Uterus (tissue), 4 donors: ENCODE measurements around the gene CAPRIN1. TPM values are rescaled to one million over a fixed set of nuclear protein-coding genes. Genes with fewer than 3 reads are reported as not detected.

Source experiments
- DNase-seq, 2 donors: peaks; one replicate each; pipeline ENCODE4 v3.0.0-alpha.2; 2019 to 2020
- H3K27ac ChIP-seq, 2 donors: fragments of 200-600 bp; sonication (generic); 1 replicate in 1 of 2; 2 replicates in 1 of 2; pipeline ENCODE4 v1.5.1; 2016 to 2018
- H3K27me3 ChIP-seq, 2 donors: fragments of 200-600 bp; sonication (generic); one replicate each; pipeline ENCODE4 v1.5.1; 2018 to 2019; ENCODE audit warnings: control low read depth in 1 of 2
- H3K36me3 ChIP-seq, 2 donors: fragments of 200-600 bp; sonication (generic); one replicate each; pipeline ENCODE4 v1.5.1; 2019; ENCODE audit warnings: control low read depth in 1 of 2
- H3K4me1 ChIP-seq, 2 donors: fragments of 200-600 bp; sonication (generic); one replicate each; pipeline ENCODE4 v1.5.1; 2018 to 2019; ENCODE audit warnings: control low read depth in 1 of 2
- H3K4me3 ChIP-seq, 2 donors: fragments of 200-600 bp; sonication (generic); 1 replicate in 1 of 2; 2 replicates in 1 of 2; pipeline ENCODE4 v1.5.1; 2018 to 2019; ENCODE audit warnings: mild to moderate bottlenecking in 1 of 2
- H3K9me3 ChIP-seq, 2 donors: fragments of 200-600 bp; sonication (generic); one replicate each; pipeline ENCODE4 v1.5.1; 2019; ENCODE audit warnings: control low read depth in 1 of 2
- POLR2A ChIP-seq, 2 donors: fragments of 450-650 bp; IDR thresholded peaks; one replicate each; pipeline ENCODE4 v1.6.1; 2016; ENCODE audit warnings: antibody characterized with exemption in 2 of 2, mild to moderate bottlenecking in 1 of 2, moderate library complexity in 1 of 2
- intact Hi-C: fragments of 100-400 bp; cut with DNase I; formaldehyde crosslinking; loops from one replicate; pipeline ENCODE4 v1.15.1; 2023; ENCODE audit warnings: low total_unique reads
- total RNA-seq, 4 donors: library from RNA; depleted of rRNA in 3 of 4; stranded (reverse); fragments of >200 nt in 3 of 4; gene quantifications; one replicate each; pipeline versions ENCODE4 v1.1.0 to v1.2.4, GENCODE V29; 2014 to 2023
- TF ChIP-seq, protein P1 (sequence below), 4 experiments: fragments of 200-600 bp in 2 of 4; fragments of 450-650 bp in 2 of 4; sonication (generic) in 2 of 4; IDR thresholded peaks; one replicate each; pipeline ENCODE4 v1.5.1; 2016 to 2019; ENCODE audit warnings: antibody characterized with exemption in 4 of 4, mild to moderate bottlenecking in 2 of 4, moderate library complexity in 1 of 4
- donor health status: DM: yes; HTN: yes; CAD: no.

Gene CAPRIN1
- total RNA-seq, 4 donors from 2014 or later: 118 to 252 (median 169) TPM

DNA sequence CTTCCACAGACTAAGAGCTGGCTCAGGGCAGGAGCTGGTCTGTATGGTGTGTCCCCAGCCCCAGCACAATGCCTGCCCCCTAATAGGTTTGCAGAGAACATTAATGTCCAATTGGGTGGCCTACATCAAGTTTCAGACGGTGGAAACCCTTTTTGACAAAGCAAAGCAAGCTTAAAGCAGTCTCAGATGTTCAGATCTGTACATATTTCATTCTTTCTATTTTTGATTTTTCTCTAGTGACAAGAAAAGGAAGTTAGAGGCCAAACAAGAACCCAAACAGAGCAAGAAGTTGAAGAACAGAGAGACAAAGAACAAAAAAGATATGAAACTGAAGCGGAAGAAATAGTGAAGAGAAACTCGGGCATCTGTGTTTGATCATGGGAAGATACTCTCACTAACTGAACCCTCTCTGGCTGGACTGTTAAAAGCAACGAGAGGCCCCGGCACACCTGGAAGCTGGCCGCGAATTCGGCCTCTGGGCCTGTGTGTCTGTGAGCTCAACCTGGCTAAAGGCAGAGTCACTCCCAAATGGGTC, 94.4 kb downstream of the CAPRIN1 start:
- TF ChIP-seq, protein P1, sequence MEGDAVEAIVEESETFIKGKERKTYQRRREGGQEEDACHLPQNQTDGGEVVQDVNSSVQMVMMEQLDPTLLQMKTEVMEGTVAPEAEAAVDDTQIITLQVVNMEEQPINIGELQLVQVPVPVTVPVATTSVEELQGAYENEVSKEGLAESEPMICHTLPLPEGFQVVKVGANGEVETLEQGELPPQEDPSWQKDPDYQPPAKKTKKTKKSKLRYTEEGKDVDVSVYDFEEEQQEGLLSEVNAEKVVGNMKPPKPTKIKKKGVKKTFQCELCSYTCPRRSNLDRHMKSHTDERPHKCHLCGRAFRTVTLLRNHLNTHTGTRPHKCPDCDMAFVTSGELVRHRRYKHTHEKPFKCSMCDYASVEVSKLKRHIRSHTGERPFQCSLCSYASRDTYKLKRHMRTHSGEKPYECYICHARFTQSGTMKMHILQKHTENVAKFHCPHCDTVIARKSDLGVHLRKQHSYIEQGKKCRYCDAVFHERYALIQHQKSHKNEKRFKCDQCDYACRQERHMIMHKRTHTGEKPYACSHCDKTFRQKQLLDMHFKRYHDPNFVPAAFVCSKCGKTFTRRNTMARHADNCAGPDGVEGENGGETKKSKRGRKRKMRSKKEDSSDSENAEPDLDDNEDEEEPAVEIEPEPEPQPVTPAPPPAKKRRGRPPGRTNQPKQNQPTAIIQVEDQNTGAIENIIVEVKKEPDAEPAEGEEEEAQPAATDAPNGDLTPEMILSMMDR (IDR thresholded peaks at IDR 0.05): no peak
- TF ChIP-seq POLR2A (IDR thresholded peaks at IDR 0.05): no peak
- Histone ChIP-seq H3K27ac (no peak overlapping the region), H3K4me1 (no peaks in the 10 kb centered on the region), H3K36me3 (no peaks in the 10 kb centered on the region), H3K27me3 (no peaks in the 10 kb centered on the region), H3K4me3 (no peak overlapping the region), H3K9me3 (no peaks in the 10 kb centered on the region)
- intact Hi-C loops: no loop called here
- no peak for DNase-seq

DNA sequence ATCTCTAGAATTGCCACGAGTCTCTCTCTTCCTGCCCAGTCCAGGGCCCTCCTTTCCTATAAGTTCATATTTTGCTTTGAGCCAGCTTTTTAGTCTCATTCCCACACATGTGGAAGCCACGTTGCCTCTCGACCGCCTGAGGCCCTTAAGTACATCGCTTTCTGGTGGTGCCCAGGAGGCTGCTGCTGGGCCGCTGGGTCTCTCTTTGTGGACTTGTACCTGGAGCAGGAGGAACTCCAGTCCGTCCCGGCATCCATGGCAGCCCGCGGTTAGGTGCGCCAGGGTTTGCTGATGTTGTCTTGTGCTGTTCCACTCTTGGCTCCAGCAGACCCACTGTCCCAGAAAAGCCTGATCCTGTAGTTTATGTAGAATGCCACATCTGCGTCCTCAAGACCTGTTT, 94.9 kb downstream of the CAPRIN1 start:
- no peak for DNase-seq
- TF ChIP-seq, protein P1 (IDR thresholded peaks at IDR 0.05): no peak
- no peak for TF ChIP-seq POLR2A (IDR thresholded peaks at IDR 0.05)
- no peaks in the 10 kb centered on the region for H3K4me1 ChIP-seq
- intact Hi-C loops: no loop called here
- H3K9me3 ChIP-seq: no peaks in the 10 kb centered on the region
- no peaks in the 10 kb centered on the region for H3K36me3 ChIP-seq
- no peaks in the 10 kb centered on the region for H3K27me3 ChIP-seq
- H3K4me3 ChIP-seq: no peak overlapping the region
- no peak overlapping the region for H3K27ac ChIP-seq

DNA sequence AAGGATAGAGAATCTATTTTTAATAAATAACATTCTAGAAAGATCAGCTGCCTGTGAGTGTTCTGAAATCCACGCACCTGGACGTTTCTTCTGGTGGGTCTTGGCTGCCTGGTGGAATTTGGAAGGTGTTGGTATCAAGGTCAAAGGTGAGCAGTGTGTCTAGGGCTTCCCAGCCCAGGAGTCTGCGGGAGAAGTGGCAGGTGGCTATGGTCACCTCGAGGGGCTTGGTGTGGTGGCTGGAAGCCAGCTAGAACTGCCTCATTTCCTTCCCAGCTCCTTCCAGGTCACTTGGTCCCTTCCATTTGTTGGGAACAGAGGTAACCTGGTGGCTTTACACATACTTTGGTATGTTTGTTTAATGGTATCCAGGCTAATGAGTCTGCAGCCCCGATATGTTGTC, 95.3 kb downstream of the CAPRIN1 start:
- Histone ChIP-seq H3K9me3 (no peaks in the 10 kb centered on the region), H3K4me3 (no peak overlapping the region), H3K27ac (no peak overlapping the region), H3K36me3 (no peaks in the 10 kb centered on the region), H3K4me1 (no peaks in the 10 kb centered on the region), H3K27me3 (no peaks in the 10 kb centered on the region)
- intact Hi-C loops: no loop called here
- DNase-seq: no peak
- TF ChIP-seq, protein P1 (IDR thresholded peaks at IDR 0.05): no peak
- no peak for TF ChIP-seq POLR2A (IDR thresholded peaks at IDR 0.05)

DNA sequence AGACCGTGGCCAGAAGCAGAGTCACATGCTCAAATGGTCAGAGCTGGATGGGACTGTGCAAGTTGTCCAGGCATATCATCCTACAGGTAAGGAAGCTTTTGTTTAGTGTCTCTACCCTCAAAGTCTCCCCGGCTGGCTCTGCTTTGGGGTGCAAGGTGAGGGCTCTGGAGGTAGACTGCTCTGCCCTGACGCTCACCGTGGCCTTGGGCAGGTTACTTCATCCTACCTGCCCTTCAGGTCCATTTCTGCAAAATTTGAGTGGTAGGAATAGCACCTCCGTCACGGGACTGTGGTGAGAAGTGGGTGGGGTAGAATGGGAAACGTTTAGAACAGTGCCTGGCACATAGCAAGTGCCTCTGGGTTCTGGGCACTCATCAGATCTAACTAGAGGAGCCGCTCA, 96.0 kb downstream of the CAPRIN1 start:
- no peaks in the 10 kb centered on the region for H3K9me3 ChIP-seq
- no peaks in the 10 kb centered on the region for H3K36me3 ChIP-seq
- intact Hi-C loops: no loop called here
- no peak overlapping the region for H3K27ac ChIP-seq
- DNase-seq: no peak
- no peaks in the 10 kb centered on the region for H3K4me1 ChIP-seq
- TF ChIP-seq, protein P1 (IDR thresholded peaks at IDR 0.05): no peak
- no peak for TF ChIP-seq POLR2A (IDR thresholded peaks at IDR 0.05)
- H3K27me3 ChIP-seq: no peaks in the 10 kb centered on the region
- no peak overlapping the region for H3K4me3 ChIP-seq

DNA sequence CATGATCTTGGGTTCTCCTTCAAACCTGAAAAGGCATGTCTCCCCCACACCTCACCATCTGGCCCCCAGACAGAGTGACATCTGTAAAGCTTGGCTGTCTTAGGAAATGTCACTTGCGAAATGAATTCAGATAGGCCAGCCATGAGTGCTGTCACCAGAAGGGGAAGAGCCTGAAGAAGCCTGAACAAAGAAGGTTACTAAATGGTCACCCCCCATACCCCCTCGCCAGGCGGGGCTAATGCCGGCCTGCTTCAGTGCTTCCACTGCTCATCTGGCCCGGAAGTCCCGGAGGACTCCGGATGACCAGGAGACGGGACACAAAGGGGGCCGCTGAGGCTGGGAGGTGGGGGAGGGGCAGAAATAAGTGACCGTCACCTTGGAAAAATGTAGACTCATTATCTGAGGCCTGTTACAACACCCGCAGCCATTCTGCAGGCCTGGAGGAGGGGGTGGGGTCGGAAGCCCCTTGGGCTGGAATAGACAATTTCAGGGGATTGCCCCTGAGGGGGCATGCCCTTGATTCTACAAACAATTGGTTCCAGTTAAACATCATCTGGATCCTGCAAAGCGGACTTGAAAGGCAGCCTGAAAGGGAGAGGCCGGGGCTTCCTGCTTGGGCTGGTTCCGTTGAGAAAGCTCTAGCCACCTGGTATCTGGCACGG, 97.1 kb downstream of the CAPRIN1 start:
- H3K36me3 ChIP-seq: no peaks in the 10 kb centered on the region
- no peaks in the 10 kb centered on the region for H3K27me3 ChIP-seq
- no peak for TF ChIP-seq POLR2A (IDR thresholded peaks at IDR 0.05)
- TF ChIP-seq, protein P1 (IDR thresholded peaks at IDR 0.05): no peak
- H3K9me3 ChIP-seq: no peaks in the 10 kb centered on the region
- no peaks in the 10 kb centered on the region for H3K4me1 ChIP-seq
- intact Hi-C loops: no loop called here
- no peak overlapping the region for H3K27ac ChIP-seq
- no peak for DNase-seq
- H3K4me3 ChIP-seq: no peak overlapping the region
